Measurements from ENCODE around the gene SND1.

- TF ChIP-seq POLR2AphosphoS5 (IDR thresholded peaks at IDR 0.05; ENCODE audit: low read depth, low read length) (no peak), POLR2A (IDR thresholded peaks at IDR 0.05; ENCODE audit: low read depth, low read length) (no peak), TAF1 (IDR thresholded peaks at IDR 0.05; ENCODE audit: borderline replicate concordance, low read depth, low read length) (no peak)
Observed at GRCh38 chr7:127789031-127789430, 137.0 kb downstream of the SND1 start.

Data from GM12892 (cell line).